Sigmoid colon (tissue), 4 donors: ENCODE data around the gene EMC7.

Source experiments
- EP300 ChIP-seq, 4 donors: sonication (generic); formaldehyde crosslinking; IDR thresholded peaks; one replicate each; pipeline ENCODE4 v1.6.1; 2017; ENCODE audit warnings: antibody characterized with exemption in 4 of 4
- POLR2A ChIP-seq, 2 donors: fragments of 450-650 bp; IDR thresholded peaks; one replicate each; pipeline ENCODE4 v1.6.1; 2016; ENCODE audit warnings: antibody characterized with exemption in 2 of 2, mild to moderate bottlenecking in 2 of 2, moderate library complexity in 2 of 2
- POLR2AphosphoS5 ChIP-seq, 4 donors: sonication (generic); formaldehyde crosslinking; IDR thresholded peaks; one replicate each; pipeline ENCODE4 v1.6.1; 2017; ENCODE audit warnings: antibody characterized with exemption in 4 of 4
- TF ChIP-seq, protein P1 (sequence below), 4 experiments: fragments of 450-650 bp in 3 of 4; fragments of 200-600 bp in 1 of 4; IDR thresholded peaks; one replicate each; pipeline ENCODE4 v1.5.1; 2016 to 2019; ENCODE audit warnings: antibody characterized with exemption in 4 of 4, mild to moderate bottlenecking in 3 of 4, moderate library complexity in 2 of 4

DNA sequence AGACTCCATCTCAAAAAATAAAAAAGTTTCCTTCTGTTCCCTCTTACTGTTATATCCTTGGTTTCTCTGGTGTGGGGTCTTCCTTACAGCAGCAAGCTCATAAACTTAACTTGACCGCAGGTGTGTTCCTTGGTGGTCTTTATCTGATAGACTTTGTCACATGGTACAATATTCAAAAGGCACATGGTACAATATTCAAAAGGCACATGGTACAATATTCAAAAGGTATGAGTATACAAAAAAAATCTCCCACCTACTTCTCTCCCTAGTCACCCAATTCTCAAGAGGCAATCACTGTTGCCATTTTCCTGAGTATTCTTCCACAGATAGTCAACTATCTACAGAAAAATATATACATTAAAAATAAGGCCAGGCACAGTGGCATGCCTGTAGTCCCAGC lies 4.8 kb upstream of the EMC7 start:
- TF ChIP-seq EP300 (IDR thresholded peaks at IDR 0.05) (no peak), POLR2A (IDR thresholded peaks at IDR 0.05) (no peak), POLR2AphosphoS5 (IDR thresholded peaks at IDR 0.05) (no peak)
- TF ChIP-seq, protein P1, sequence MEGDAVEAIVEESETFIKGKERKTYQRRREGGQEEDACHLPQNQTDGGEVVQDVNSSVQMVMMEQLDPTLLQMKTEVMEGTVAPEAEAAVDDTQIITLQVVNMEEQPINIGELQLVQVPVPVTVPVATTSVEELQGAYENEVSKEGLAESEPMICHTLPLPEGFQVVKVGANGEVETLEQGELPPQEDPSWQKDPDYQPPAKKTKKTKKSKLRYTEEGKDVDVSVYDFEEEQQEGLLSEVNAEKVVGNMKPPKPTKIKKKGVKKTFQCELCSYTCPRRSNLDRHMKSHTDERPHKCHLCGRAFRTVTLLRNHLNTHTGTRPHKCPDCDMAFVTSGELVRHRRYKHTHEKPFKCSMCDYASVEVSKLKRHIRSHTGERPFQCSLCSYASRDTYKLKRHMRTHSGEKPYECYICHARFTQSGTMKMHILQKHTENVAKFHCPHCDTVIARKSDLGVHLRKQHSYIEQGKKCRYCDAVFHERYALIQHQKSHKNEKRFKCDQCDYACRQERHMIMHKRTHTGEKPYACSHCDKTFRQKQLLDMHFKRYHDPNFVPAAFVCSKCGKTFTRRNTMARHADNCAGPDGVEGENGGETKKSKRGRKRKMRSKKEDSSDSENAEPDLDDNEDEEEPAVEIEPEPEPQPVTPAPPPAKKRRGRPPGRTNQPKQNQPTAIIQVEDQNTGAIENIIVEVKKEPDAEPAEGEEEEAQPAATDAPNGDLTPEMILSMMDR (IDR thresholded peaks at IDR 0.05) = no peak
